H1 (cell line): Measurements from ENCODE around the gene DYNLT2B. TPM values are rescaled to one million over a fixed set of nuclear protein-coding genes. Genes with fewer than 3 reads are reported as not detected.
A peak's percentile ranks its signal among the peaks of the same experiment; 100 is the strongest.

Source experiments
- CTCF ChIA-PET: fragments of 300-600 bp; sonication (Branson Sonifier 250); formaldehyde crosslinking; loops from one replicate; lab custom pipeline; 2021; ENCODE audit not compliant: partially characterized antibody; lab: Charles Lee
- POLR2A ChIA-PET: fragments of 300-600 bp; sonication (Branson Sonifier 250); formaldehyde crosslinking; loops from one replicate; lab custom pipeline; 2021; ENCODE audit warnings: inconsistent platforms; ENCODE audit not compliant: partially characterized antibody; lab: Charles Lee
- DNase-seq, 2 experiments: peaks; one replicate each; pipeline versions ENCODE4 v3.0.0 to v3.0.0-alpha.2; 2010 to 2022; ENCODE audit warnings: low spot score in 2 of 2, low read depth in 1 of 2, mixed read lengths in 1 of 2
- FAIRE-seq: peaks from 2 replicates; lab custom pipeline; 2011; peaks lifted over from hg19 to GRCh38; lab: Jason Lieb, UNC
- H2AFZ ChIP-seq: 2 replicates; pipeline ENCODE4 v1.8.1; 2012; ENCODE audit warnings: low read length, inconsistent platforms
- H2AK5ac ChIP-seq: 2 replicates; pipeline ENCODE4 v1.6.1; 2013; ENCODE audit warnings: low read depth, low read length
- H2BK120ac ChIP-seq: replicated peaks from 2 replicates; pipeline ENCODE3; 2013; ENCODE audit warnings: low read depth, low read length, inconsistent platforms
- H2BK12ac ChIP-seq: 2 replicates; pipeline ENCODE4 v1.6.1; 2013; ENCODE audit warnings: low read depth, low read length
- H2BK15ac ChIP-seq: 2 replicates; pipeline ENCODE4 v1.6.1; 2013; ENCODE audit warnings: low read length
- H2BK20ac ChIP-seq: 2 replicates; pipeline ENCODE4 v1.6.1; 2013; ENCODE audit warnings: low read length
- H2BK5ac ChIP-seq: 2 replicates; pipeline ENCODE4 v1.6.1; 2013; ENCODE audit warnings: low read depth, low read length
- H3K14ac ChIP-seq: 2 replicates; pipeline ENCODE4 v1.6.1; 2013; ENCODE audit warnings: inconsistent platforms; ENCODE audit not compliant: insufficient read length
- H3K18ac ChIP-seq: 2 replicates; pipeline ENCODE4 v1.6.1; 2013; ENCODE audit warnings: low read length; ENCODE audit errors: extremely low read depth
- H3K23ac ChIP-seq: 2 replicates; pipeline ENCODE4 v1.6.1; 2013; ENCODE audit warnings: inconsistent platforms; ENCODE audit not compliant: insufficient read length
- H3K23me2 ChIP-seq: 2 replicates; pipeline ENCODE4 v1.6.1; 2013; ENCODE audit warnings: low read depth, low read length
- H3K27ac ChIP-seq: 2 replicates; pipeline ENCODE4 v1.6.1; 2011; ENCODE audit warnings: low read depth, low read length, inconsistent platforms
- H3K27me3 ChIP-seq, 4 experiments: replicated peaks in 1 of 4; 1 replicate in 1 of 4; 2 replicates in 3 of 4; pipeline versions ENCODE4 v1.6.1 to v1.8.1; 2011 to 2013; ENCODE audit warnings: low read length in 3 of 4, mild to moderate bottlenecking in 3 of 4, inconsistent platforms in 2 of 4, mixed read lengths in 2 of 4, moderate library complexity in 1 of 4; ENCODE audit not compliant: control insufficient read depth in 3 of 4, insufficient read depth in 3 of 4; ENCODE audit errors: extremely low read depth in 1 of 4
- H3K36me3 ChIP-seq, 4 experiments: 2 replicates each; pipeline versions ENCODE4 v1.6.1 to v1.8.1; 2011 to 2013; ENCODE audit warnings: mild to moderate bottlenecking in 4 of 4, low read length in 3 of 4, moderate library complexity in 2 of 4, control low read depth in 1 of 4, inconsistent platforms in 1 of 4; ENCODE audit not compliant: insufficient read depth in 4 of 4, control insufficient read depth in 2 of 4
- H3K4ac ChIP-seq: replicated peaks from 2 replicates; pipeline ENCODE3; 2013; ENCODE audit warnings: low read length, low read depth, mixed read lengths, inconsistent platforms; ENCODE audit not compliant: insufficient read length
- H3K4me1 ChIP-seq, 4 experiments: replicated peaks in 1 of 4; 1 replicate in 1 of 4; 2 replicates in 3 of 4; pipeline versions ENCODE4 v1.6.1 to v1.8.1; 2011 to 2013; ENCODE audit warnings: low read length in 3 of 4, inconsistent platforms in 2 of 4, mixed read lengths in 1 of 4; ENCODE audit not compliant: insufficient read depth in 4 of 4, control insufficient read depth in 3 of 4
- H3K4me2 ChIP-seq, 2 experiments: 2 replicates each; pipeline versions ENCODE4 v1.6.1 to v1.8.1; 2011 to 2013; ENCODE audit warnings: low read depth in 2 of 2, low read length in 2 of 2, control low read depth in 1 of 2, inconsistent platforms in 1 of 2, mild to moderate bottlenecking in 1 of 2; ENCODE audit not compliant: insufficient read depth in 1 of 2
- H3K4me3 ChIP-seq, 4 experiments: fragments of 200-600, 300-600 bp in 1 of 4; sonication (generic), shearing (Covaris generic), sonication (Bioruptor Twin) in 1 of 4; 2 replicates each; pipeline versions ENCODE4 v1.5.1 to v1.8.1; 2011 to 2016; ENCODE audit warnings: low read length in 4 of 4, low read depth in 3 of 4, control low read depth in 2 of 4, inconsistent platforms in 2 of 4, mild to moderate bottlenecking in 2 of 4, mixed read lengths in 1 of 4, moderate library complexity in 1 of 4; ENCODE audit not compliant: insufficient read depth in 2 of 4; ENCODE audit errors: extremely low read depth in 1 of 4
- H3K56ac ChIP-seq: replicated peaks from 2 replicates; pipeline ENCODE3; 2013; ENCODE audit warnings: low read depth, mild to moderate bottlenecking, mixed read lengths, low read length, inconsistent platforms; ENCODE audit not compliant: insufficient read length
- H3K79me1 ChIP-seq: 2 replicates; pipeline ENCODE4 v1.6.1; 2013; ENCODE audit warnings: low read depth, low read length, control low read depth
- H3K79me2 ChIP-seq, 2 experiments: 2 replicates each; pipeline versions ENCODE4 v1.6.1 to v1.8.1; 2012 to 2013; ENCODE audit warnings: low read length in 2 of 2, mild to moderate bottlenecking in 2 of 2, inconsistent platforms in 1 of 2; ENCODE audit not compliant: insufficient read depth in 2 of 2, control insufficient read depth in 1 of 2
- H3K9ac ChIP-seq, 4 experiments: replicated peaks in 1 of 4; 1 replicate in 1 of 4; 2 replicates in 3 of 4; pipeline versions ENCODE4 v1.6.1 to v1.8.1; 2011 to 2013; ENCODE audit warnings: low read depth in 3 of 4, low read length in 3 of 4, control low read depth in 2 of 4, mild to moderate bottlenecking in 2 of 4, moderate library complexity in 2 of 4, inconsistent platforms in 1 of 4; ENCODE audit errors: extremely low read depth in 1 of 4
- H3K9me3 ChIP-seq, 2 experiments: 2 replicates each; pipeline versions ENCODE4 v1.6.1 to v1.8.1; 2012 to 2013; ENCODE audit warnings: mild to moderate bottlenecking in 2 of 2, moderate library complexity in 2 of 2, control low read depth in 1 of 2, inconsistent platforms in 1 of 2, low read depth in 1 of 2, low read length in 1 of 2, mixed read lengths in 1 of 2; ENCODE audit not compliant: insufficient read depth in 2 of 2
- H4K20me1 ChIP-seq, 2 experiments: replicated peaks in 1 of 2; 2 replicates each; pipeline versions ENCODE3 to v1.8.1; 2011 to 2013; ENCODE audit warnings: inconsistent platforms in 2 of 2, low read length in 2 of 2, mild to moderate bottlenecking in 1 of 2; ENCODE audit not compliant: insufficient read depth in 2 of 2, control insufficient read depth in 1 of 2
- H4K5ac ChIP-seq: 2 replicates; pipeline ENCODE4 v1.6.1; 2013; ENCODE audit warnings: low read length, low read depth, mixed read lengths, inconsistent platforms; ENCODE audit not compliant: insufficient read length
- H4K8ac ChIP-seq: 2 replicates; pipeline ENCODE4 v1.8.0; 2013; ENCODE audit warnings: mild to moderate bottlenecking, moderate library complexity, low read length, inconsistent platforms; ENCODE audit not compliant: insufficient read depth; ENCODE audit errors: extremely low read depth
- H4K91ac ChIP-seq: replicated peaks from 2 replicates; pipeline ENCODE3; 2013; ENCODE audit warnings: low read length, mixed read lengths, inconsistent platforms; ENCODE audit not compliant: insufficient read length
- ASH2L ChIP-seq: fragments of 200-600, 300-600 bp; sonication (generic); IDR thresholded peaks from one replicate; pipeline ENCODE4 v1.7.1; 2017; ENCODE audit warnings: low read length
- GTF2F1 ChIP-seq: IDR thresholded peaks from 2 replicates; pipeline ENCODE4 v1.6.1; 2012; ENCODE audit warnings: low read depth, low read length, improper control_type of control experiment, borderline replicate concordance
- JUN ChIP-seq: IDR thresholded peaks from 2 replicates; pipeline ENCODE4 v1.6.1; 2011; ENCODE audit warnings: low read depth, mild to moderate bottlenecking, improper control_type of control experiment, low read length
- KDM4A ChIP-seq: IDR thresholded peaks from one replicate; pipeline ENCODE4 v1.7.1; 2012; ENCODE audit warnings: low read depth, mild to moderate bottlenecking, moderate library complexity, low read length, inconsistent platforms; ENCODE audit not compliant: severe bottlenecking
- POLR2A ChIP-seq, 2 experiments: IDR thresholded peaks; 1 replicate in 1 of 2; 2 replicates in 1 of 2; pipeline ENCODE4 v1.6.1; 2011; ENCODE audit warnings: low read depth in 2 of 2, low read length in 2 of 2, mild to moderate bottlenecking in 2 of 2; ENCODE audit errors: control extremely low read depth in 1 of 2
- SIX5 ChIP-seq: IDR thresholded peaks from 2 replicates; pipeline ENCODE4 v1.6.1; 2011; ENCODE audit warnings: mild to moderate bottlenecking, low read depth, low read length
- SP1 ChIP-seq: IDR thresholded peaks from 2 replicates; pipeline ENCODE4 v1.6.1; 2011; ENCODE audit warnings: low read depth, low read length
- SP2 ChIP-seq: IDR thresholded peaks from 2 replicates; pipeline ENCODE4 v1.6.1; 2012; ENCODE audit warnings: mild to moderate bottlenecking, low read length, inconsistent platforms
- SRF ChIP-seq: IDR thresholded peaks from 2 replicates; pipeline ENCODE4 v1.6.1; 2011; ENCODE audit warnings: mild to moderate bottlenecking, low read depth, low read length, moderate library complexity
- WGBS, 2 experiments: shearing (Covaris generic) in 1 of 2; methylation state at CpG; one replicate each; pipeline versions ENCODE4 v1.1.6 to v1.1.7; 2013 to 2015; ENCODE audit warnings: low lambda C conversion rate in 2 of 2, mixed read lengths in 2 of 2, inconsistent platforms in 1 of 2, low coverage in 1 of 2, missing lambda C conversion rate in 1 of 2; ENCODE audit not compliant: insufficient replicate concordance in 2 of 2, insufficient coverage in 1 of 2, insufficient read length in 1 of 2; ENCODE audit errors: extremely low coverage in 1 of 2, missing lambda C conversion rate in 1 of 2; 5-methylcytosine and 5-hydroxymethylcytosine counted together
- polyA plus RNA-seq, 7 experiments: library from polyadenylated mRNA; depleted of rRNA in 3 of 7; stranded (reverse) in 5 of 7; unstranded in 2 of 7; fragments of >200 nt in 5 of 7; fragments of 200-250 nt in 2 of 7; gene quantifications; 1 replicate in 5 of 7; 2 replicates in 1 of 7; 4 replicates in 1 of 7; pipeline versions ENCODE4 v1.2.1 to v1.2.3, GENCODE V29; 2011 to 2013; ENCODE audit warnings: missing spikeins in 2 of 7, mixed read lengths in 2 of 7
- total RNA-seq: library from RNA; stranded (reverse); fragmentation: NEBNext Ultra II Directional; extraction: Animal tissue kit (Norgen Biotek cat#: 25700); gene quantifications from 2 replicates; pipeline ENCODE4 v1.2.1, GENCODE V29; 2021
- TF ChIP-seq, protein P1 (sequence below): IDR thresholded peaks from 2 replicates; pipeline ENCODE4 v1.6.1; 2012; ENCODE audit warnings: inconsistent platforms
- TF ChIP-seq, protein P2 (sequence below): IDR thresholded peaks from 2 replicates; pipeline ENCODE4 v1.6.1; 2012; ENCODE audit warnings: low read length, inconsistent platforms

Gene DYNLT2B
- total and polyA plus RNA-seq, 2 of the 8 experiments (the other 6 are each of a cell fraction or from before 2014, with no cell fraction given): 10.9 to 22.2 TPM

DNA sequence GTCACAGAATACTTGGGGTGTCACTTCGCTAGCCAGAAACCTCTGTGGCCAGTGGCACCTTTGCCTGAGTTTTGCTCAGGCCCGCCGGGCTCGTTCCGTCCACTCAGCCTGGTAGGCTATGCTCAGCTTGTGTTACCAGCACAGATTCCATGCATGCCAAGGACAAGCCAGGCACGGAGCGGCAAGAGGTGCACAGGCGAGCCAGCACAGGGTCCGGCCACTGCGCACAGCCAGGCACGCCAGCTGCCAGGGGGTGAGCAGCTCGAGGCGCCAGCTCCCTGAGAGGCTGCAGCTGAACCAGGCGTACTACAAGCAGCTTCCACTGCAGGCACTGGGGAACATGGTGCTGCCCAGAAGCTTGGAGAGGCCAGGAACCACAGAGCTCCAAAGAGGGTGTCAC lies 45.2 kb downstream of the DYNLT2B start:
- Histone ChIP-seq H4K20me1 (peaks cover 0 to 2% of the 10 kb centered on the region in 2 experiments), H2BK5ac (peak overlapping the region; percentile 66), H3K4me1 (peaks cover 4 to 16% (median 12%) of the 10 kb centered on the region in 4 experiments; a peak in 6 of 7 replicates), H3K9me3 (no peaks in the 10 kb centered on the region), H2BK12ac (no peak overlapping the region), H3K27me3 (no peaks in the 10 kb centered on the region), H2AK5ac (no peak overlapping the region), H2BK15ac (no peak overlapping the region), H3K79me2 (peaks cover 0 to 10% of the 10 kb centered on the region in 2 experiments; a peak in 3 of 4 replicates), H3K14ac (no peak overlapping the region), H2BK20ac (0 out of 2 replicates have a peak overlapping the region, but pooled peaks have one; percentile 56), H3K23me2 (no peaks in the 10 kb centered on the region), H3K4ac (no peak overlapping the region), H4K8ac (peak overlapping the region; percentile 85; the same call in 1 of the 2 replicates), H4K5ac (no peak overlapping the region), H3K56ac (no peak overlapping the region), H3K79me1 (no peaks in the 10 kb centered on the region; the same call in 1 of the 2 replicates), H3K18ac (no peak overlapping the region), H3K9ac (peak overlapping the region in 1 of 4 experiments; percentile 3; a peak in 1 of 7 replicates), H4K91ac (peak overlapping the region; percentile 85), H2AFZ (no peak overlapping the region), H3K36me3 (no peaks in the 10 kb centered on the region; a peak in 1 of 8 replicates), H2BK120ac (no peak overlapping the region), H3K23ac (no peak overlapping the region), H3K4me3 (no peak overlapping the region), H3K27ac (peak overlapping the region; percentile 41; the same call in 1 of the 2 replicates), H3K4me2 (peak overlapping the region in 1 of 2 experiments; percentile 54; a peak in 1 of 4 replicates)
- ChIA-PET CTCF (interaction anchor here (0.8 to 1.0 kb wide), 4 partner anchors 9 to 181 kb away, joined by 3 to 5 read pairs (median 3); no protein-coding TSS in a partner anchor), POLR2A (interaction anchor here (0.6 to 1.1 kb wide), 5 partner anchors 9 to 192 kb away, joined by 3 read pairs; no protein-coding TSS in a partner anchor)
- TF ChIP-seq GTF2F1 (no peak), SIX5 (no peak), POLR2A (IDR thresholded peaks at IDR 0.05; ENCODE audit: control extremely low read depth in 1 of 2, low read depth in 2 of 2, low read length in 2 of 2) (0 out of 3 replicates have a peak, but pooled peaks of 1 of the 2 experiments have one; percentile 4), ASH2L (peak; percentile 2), KDM4A (peak; percentile 1), SRF (no peak), SP1 (no peak), JUN (no peak), SP2 (no peak)
- TF ChIP-seq, protein P1, sequence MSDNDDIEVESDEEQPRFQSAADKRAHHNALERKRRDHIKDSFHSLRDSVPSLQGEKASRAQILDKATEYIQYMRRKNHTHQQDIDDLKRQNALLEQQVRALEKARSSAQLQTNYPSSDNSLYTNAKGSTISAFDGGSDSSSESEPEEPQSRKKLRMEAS: no peak
- TF ChIP-seq, protein P2, sequence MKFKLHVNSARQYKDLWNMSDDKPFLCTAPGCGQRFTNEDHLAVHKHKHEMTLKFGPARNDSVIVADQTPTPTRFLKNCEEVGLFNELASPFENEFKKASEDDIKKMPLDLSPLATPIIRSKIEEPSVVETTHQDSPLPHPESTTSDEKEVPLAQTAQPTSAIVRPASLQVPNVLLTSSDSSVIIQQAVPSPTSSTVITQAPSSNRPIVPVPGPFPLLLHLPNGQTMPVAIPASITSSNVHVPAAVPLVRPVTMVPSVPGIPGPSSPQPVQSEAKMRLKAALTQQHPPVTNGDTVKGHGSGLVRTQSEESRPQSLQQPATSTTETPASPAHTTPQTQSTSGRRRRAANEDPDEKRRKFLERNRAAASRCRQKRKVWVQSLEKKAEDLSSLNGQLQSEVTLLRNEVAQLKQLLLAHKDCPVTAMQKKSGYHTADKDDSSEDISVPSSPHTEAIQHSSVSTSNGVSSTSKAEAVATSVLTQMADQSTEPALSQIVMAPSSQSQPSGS: no peak
- FAIRE-seq (no peak), DNase-seq (no peak)
- 91% methylated on average over 14 of the region's 14 CpGs; no CpG with 5 or more reads in 1 of the 2 experiments for WGBS, 2 experiments
